NCI-H226 (cell line): ENCODE data around the gene PTPRD.
"Not testable (repeated sequence)": the region's sequence is repeated elsewhere in the genome, so short reads cannot be mapped to it uniquely, and the experiment has no call there.

Experiments used
- DNase-seq: peaks from one replicate; pipeline ENCODE4 v3.0.0-alpha.2; 2015

Gene PTPRD

DNA sequence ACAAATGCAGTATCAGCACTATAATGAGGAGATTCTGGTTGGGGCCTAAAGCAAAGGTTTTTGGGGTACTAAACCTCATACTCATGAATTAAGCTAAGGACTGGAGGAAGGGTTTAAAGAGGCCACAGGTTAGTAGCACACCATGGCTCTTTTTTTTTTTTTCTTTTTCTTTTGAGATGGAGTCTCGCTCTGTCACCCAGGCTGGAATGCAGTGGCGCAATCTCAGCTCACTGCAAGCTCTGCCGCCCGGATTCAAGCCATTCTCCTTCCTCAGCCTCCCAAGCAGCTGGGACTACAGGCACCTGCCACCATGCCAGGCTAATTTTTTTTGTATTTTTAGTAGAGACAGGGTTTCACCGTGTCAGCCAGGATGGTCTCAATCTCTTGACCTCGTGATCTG is 1515.5 kb downstream of the PTPRD start:
- DNase-seq = not testable (repeated sequence)

DNA sequence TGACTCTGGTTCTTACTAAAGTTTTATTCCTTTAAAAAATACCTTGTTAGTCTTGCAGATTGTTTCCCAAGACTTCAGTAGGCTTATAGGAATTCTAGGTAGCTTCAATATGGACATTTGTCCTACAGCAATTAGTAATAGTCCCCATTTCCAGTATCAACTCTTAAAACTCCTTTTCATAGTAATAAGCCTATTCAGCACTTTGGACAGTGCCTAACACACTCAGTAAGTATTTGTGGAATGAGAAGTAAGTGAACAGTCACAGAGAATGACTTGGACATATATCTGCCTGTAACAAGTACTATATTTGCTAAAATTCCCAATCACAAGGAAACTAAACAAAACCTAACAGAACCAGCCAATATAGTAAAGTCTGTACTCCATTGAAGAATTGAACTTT is 1521.4 kb downstream of the PTPRD start:
- no peak for DNase-seq

DNA sequence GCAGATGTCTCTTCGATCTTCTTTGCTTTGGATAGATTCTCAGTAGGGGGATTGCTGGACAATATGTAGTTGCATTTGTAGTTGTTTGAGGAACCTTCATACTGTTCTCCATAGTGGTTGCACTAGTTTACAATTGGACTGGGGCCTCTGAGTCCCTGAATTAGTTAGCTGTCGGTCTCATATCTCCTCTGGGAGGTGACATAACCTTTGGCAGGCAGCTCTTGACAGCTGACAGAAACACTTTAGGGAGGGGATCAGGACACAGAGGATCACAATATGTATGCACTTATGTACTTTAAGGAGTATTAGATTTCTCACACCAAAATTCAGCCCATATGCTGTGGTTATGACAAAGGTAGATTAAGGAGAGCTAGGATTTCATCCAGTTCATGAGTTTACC is 1533.3 kb downstream of the PTPRD start:
- DNase-seq = no peak

DNA sequence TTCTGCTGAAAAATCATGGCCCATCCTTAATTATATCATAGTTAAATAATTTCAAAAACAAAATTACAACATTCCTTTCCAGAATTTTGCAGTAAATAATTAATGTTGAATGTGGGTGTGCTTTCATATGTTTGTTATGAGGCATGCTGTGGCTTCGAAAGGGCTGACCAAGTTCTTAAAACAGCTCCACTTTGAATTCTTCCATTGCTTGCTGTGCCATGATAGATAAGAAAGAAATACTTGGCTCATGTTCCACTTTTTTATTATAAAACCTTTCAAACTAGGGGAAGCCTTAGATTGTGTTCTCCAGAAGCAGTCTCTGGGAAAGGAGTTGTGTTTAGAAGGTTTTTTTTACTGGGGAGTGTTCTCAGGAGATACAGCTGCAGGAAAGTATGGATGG is 1534.5 kb downstream of the PTPRD start:
- DNase-seq = no peak

DNA sequence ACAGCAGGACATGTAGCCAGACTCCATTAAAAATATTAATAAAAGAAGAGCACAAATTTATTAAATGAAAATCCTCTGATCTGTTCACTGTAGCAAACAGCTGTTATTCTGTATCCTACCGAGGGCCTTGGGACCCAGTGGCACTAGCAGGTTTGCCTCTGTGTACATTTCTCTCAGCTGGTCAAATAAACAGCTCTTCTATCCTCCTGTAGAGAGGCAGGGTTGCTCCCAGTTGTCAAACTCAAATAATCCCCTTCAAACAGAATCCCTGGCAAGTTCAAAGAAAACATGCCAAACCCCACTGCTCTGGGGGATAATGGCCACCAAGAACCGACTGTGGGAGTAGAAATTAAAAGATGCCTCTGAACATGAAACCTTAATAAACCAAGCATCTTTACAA is 1551.2 kb downstream of the PTPRD start:
- no peak for DNase-seq

DNA sequence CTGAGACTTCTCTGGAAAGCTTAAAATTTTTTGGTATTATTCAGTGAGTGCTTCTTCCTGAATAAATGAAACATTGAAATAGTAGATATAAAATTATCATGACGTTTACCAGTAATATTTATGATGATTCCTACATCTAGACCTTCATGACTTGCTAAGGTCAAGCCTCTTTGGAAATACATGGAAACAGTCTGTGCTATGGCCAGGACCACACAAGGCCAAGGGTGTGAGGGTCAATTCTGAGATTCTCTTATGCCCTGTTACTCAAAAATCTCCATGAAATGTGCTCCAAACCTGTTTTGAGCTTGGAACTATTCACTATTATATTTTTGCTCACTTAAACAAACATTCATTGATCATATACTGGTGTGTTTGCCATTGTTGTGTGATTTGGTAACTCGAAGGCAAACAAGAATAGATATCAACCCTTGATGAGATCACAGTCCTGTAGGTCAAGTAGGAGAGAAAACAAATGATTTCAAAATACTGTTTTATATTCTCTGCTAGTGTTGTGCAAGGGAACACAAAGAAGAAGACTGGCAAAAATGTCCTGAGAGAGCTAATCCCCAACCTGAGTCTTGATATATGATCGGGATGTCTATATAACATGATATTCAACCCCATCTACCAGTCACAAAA is 1558.3 kb downstream of the PTPRD start:
- no peak for DNase-seq

DNA sequence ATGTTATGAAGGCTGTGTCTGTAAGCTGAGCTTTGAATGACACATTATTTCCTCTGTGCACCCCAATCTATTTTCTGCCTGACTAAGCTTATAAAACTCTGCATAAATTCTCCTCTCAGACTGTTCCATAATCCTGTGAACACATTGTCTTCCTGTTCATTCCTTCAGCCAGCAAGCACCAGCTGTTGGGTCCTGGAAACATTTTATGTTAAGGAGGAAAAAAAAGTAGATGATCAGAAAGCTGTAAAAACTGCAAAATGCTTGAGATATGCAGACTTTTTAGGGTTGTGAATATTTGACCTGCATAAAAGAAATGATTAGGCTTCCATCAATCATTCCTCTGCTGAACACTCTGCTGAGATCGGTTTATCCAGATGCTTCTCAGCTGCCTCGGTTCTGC is 1567.2 kb downstream of the PTPRD start:
- DNase-seq = no peak

DNA sequence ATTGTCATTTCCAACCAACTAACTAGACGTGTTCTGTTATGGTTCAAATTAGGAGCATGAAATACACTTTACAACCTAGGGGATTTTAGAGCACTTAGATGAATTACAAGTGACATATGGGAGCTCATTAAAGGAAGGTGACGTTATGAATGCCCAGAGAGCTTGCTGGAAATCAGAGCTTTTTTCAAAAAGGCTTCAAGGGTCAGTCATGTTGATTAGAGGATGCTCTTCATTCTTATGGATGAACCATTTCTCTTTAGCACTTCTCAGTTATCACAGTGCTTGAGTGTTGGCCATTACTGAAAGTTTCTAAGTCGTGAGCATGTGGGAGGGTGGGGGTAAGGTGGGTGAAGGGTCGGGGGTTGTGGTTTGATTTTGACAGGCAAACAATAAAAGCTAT is 1567.7 kb downstream of the PTPRD start:
- DNase-seq = no peak

DNA sequence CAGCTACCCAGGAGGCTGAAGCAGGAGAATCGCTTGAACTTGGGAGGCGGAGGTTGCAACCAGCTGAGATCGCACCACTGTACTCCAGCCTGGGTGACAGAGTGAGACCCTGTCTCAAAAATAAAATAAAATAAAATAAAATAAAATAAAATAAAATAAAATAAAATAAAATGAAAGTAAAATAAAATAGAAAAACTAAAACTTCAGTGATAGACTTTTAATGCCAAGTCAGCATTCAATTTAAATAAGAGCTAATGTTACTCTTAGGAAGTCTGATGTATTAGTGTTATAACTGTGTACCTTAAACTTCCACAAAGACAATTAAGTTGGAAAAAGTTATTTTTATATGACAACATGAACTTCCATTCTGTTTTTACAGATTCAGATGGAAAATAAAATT is 1569.0 kb downstream of the PTPRD start:
- DNase-seq = not testable (repeated sequence)

DNA sequence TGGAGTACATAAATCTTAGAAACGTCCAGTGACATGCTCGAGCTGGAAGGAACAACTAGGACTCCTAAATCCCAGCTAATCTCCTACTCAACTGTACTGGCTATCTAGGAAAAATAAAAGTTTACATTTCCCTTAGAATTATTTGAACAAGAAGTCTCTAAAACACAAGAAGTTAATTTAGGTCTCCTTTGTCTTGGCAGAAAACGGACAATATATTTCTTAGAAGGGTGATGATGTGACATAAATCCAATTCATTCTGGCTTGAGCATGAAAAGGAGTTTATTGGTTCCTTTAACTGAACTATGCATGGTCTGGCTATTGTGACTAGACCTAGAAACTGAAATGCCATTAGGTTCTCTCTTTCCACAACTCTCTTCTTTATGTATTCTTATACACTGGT is 1571.0 kb downstream of the PTPRD start:
- no peak for DNase-seq

DNA sequence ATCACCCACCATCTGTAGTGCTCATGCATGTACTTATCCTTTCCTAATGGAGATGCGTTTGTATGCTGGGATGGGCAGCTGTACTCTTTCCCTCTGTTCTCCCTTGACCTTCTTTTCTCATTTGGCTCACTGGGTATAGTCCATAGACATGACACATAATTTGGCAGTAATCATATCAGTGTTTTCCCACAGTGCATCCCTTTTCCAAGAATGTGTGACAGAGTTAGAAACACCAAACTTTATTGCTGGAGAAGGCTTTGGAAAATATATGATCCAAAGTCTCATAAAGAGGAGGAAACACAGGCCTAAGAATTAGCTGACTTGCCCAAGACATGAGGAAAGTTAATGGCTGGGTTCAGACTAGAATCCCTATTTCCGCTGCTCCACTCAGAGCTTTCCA is 1579.8 kb downstream of the PTPRD start:
- no peak for DNase-seq

DNA sequence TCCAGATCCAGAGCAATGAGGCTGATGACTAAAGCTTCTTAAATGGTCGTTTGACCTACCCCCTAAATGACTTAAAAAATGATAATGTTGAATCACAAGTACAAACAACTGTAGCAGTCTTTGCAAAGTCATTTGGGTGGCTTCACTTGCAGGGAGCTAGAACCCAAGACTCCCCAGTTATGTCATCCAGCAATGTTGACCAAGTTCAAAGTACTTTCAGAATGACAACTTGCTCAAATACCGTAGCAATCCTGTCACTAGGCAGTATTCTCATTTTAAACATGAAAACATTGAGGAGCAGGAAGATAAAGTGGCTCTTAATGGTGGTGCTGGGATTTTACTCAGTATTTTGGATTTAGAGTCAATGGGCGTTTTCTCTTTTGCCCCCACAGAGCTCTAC is 1596.2 kb downstream of the PTPRD start:
- no peak for DNase-seq

DNA sequence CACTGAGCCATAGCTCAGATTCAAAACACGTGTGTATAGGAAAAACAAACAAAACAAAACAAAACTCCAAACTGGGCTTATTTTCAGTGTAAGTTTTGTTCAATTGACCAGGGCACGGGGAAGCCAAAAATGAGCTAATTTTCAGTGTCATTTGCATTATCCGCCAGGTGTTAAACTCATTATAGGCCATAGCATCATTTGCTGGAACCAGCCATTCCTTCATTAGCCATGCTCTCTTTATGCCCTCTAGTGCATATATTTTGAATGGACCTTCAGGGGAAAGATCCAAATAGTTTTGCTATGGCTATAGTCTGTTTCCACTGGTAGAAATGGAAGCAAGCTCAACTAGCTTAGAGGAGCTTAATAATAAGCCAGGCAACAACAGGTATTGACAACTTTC is 1608.0 kb downstream of the PTPRD start:
- DNase-seq = no peak

DNA sequence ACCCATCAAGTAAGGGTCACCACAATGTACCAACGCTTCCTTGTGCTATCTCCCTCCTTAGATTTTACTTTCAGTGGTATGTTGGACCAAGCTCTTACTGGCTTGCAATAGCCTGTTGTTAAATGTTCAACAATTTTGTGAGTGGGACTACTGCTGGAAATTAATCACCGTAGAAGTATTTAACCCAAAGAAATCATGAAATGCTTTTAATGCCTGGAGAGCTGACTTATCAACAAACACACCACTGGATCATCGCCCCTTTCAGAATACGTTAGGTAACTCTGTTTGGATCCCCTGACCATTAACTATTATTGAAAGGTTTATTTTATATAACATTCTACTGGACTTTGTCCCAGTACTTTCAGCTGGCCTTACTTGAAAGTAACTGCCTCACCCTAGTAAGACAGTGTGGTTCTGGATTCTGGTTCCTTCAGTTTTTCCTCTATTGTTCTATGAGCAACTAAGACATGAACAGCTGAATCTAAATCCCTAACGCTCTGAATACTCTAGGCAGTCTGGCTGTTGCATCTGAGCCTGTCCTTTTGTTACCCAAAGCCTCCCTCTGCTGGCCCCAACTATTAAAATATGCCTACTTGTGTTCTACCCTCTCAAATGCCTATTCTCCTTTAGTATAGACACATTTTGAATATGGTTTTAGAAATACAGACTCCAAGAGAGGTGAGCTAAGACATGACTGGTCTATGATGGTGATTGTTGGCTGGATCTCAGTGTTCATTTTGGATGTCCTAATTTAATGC is 1609.8 kb downstream of the PTPRD start:
- no peak for DNase-seq

DNA sequence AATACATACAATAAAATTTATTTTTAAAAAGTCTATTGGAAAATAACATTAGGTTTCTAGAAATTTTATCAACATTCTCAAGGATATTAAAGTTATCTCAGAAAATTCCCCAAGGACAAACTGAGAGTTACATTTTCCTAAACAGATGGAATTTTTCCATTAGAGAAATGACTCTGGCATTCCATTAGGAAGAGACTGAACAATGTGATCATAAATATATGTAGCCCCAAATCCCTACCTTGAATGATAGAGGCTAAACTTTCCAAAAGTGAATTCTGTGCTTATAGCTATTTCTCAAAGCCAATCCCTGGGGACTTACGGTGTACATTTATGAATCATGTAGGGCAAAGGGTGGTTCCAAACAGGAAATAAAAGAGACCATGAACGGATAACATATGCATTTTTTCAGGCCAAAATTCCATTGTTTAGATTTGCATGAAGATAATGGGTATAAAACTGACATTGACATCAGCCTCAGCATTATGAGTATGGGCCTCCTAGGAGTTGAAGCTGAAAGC is 1632.2 kb downstream of the PTPRD start:
- no peak for DNase-seq

DNA sequence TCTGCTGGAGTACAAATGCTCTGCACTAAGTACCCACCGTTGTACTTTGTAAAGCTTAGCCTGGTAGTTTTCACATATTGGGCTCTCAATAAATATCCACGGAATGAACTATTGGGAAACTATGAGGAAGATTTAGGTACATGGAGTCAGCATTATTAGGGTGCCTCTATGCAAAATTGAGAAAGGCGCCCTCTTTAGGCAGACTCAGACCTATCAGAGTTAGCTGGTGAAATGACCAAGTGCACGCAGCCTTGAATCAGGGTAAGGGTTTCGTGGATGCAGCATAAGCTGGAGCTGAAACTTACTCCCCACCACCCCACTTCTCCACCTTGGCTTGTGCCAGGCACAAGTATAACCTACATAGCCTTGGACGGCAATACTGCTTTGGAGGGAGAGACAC is 1634.5 kb downstream of the PTPRD start:
- DNase-seq = no peak

DNA sequence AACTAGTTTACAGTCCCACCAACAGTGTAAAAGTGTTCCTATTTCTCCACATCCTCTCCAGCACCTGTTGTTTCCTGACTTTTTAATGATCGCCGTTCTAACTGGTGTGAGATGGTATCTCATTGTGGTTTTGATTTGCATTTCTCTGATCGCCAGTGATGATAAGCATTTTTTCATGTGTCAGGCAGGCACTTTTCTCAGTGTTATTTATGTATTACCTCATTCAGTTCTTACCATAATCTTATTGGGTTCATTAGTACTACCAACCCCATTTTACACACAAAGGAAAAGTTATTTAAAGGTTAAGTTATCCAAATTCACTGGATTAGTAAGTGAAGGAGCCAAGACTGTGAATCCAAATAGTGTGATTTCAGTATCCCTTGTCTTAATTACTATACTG is 1644.5 kb downstream of the PTPRD start:
- DNase-seq = not testable (repeated sequence)

DNA sequence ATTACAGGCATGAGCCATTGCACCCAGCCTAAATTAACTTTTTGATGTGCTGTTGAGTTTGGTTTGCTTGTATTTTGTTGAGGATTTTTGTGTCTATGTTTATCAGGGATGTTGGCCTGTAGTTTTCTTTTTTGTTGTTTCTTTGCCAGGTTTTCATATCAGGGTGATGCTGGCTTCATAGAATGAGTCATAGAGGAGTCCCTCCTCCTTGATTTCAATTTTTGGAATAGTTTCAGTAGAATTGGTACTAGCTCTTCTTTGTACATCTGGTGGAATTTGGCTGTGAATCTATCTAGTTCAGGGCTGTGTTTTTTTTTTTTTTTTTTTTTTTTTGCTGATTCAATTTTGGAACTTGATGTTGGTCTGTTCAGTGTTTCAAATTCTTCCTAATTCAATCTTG is 1648.9 kb downstream of the PTPRD start:
- no peak for DNase-seq

DNA sequence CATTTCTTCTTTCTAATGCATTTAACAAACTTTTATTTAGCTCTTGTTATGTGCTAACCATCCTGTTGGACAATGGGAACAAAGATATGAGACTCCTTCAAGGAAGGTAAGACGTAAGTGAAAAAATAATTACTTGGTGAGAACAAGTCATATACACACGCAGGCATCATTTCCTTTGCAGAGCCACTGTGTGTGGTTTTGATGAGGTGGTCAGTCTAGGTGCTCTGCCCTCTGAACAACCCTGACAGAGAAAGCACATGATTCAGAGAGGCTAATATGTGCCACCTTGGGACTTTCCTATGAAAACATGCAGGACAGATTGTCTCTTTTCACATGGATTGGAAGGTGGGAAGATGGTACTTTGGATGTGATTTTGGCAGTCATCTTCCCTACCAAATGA is 1650.7 kb downstream of the PTPRD start:
- DNase-seq = no peak

DNA sequence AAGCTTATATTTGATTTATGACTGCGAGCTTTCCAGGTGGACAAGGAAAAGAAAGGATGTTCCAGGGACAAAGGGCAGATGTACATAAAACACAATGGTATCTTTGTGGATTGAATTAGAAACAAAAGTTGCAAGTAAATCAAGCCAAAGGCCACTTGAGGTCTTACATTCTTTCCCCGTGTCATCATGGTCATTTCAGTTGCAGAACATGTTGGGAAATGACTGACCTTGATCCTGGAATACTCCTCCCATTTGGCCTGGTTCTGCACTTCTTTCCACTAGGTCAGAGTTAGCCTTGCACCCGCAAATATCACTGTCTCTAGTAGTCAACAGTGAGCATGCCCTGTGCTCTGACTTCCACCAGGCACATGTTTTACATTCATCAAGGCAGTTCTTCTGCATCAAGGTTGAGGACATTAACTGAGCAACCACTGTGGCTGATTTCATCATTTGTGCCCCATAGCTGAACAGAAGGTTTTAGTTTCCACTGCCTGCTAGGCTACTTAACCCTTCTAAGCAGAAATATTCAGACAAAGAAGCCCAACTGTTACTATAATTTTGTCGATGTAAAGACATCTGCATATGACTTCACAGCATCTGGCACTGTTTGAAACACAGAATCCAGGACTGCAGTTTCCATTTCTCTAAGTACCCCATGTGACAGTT is 1651.5 kb downstream of the PTPRD start:
- DNase-seq = no peak

DNA sequence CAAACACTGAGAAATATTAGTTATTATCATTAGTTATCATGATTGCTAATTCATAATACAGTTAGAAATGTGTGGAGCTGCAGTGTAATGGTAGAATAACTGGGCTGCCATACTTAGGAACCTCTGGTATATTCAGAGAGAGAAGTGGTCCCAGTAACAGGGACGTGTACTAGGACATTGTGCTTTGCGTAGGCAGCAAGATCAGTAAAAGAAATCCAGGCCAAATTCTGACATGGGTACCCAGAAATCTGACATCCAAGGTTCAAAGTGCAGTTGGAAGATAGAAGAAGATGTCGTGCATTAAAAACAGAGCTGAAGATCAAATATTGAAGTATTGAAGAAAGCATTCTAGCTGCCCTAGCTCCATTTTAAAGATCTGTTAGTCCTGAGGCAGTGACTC is 1652.5 kb downstream of the PTPRD start:
- DNase-seq = no peak

DNA sequence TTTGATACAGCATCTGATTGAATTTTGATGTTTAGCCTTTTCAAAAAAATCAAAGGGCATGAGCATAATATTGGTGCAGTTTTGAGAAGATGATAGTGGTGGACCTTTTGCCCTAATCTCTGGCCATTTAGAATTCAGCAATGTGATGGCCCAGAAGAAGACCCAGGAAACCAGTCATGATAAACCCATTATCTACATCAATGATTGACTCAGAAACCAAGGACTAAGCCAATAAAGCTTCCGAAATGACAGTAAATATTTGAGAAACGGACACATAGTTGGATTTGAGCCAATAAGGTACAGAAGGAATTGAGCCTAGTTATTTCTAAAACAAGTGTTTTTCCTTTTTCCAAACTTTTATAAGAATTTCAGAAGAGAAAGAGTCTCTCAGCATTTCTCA is 1654.4 kb downstream of the PTPRD start:
- no peak for DNase-seq

DNA sequence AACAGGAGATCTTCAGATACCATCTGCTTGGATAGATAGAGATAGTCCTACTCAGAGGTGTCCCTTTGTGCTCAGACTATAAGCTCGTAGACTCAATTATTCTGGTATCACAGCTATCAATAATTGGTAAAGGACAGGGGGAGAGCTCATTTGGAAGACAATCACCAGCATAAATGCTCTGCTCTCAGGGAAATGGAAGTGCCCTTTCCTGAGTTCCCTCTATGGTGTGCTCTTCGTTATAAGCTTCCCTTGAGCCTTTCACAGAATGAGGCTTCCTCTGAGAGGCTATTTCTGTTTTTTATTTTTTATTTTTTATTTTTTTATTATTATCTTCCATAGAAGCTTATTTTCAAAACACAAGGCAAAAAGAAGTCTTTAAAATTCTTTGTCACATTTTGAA is 1657.5 kb downstream of the PTPRD start:
- DNase-seq = no peak

DNA sequence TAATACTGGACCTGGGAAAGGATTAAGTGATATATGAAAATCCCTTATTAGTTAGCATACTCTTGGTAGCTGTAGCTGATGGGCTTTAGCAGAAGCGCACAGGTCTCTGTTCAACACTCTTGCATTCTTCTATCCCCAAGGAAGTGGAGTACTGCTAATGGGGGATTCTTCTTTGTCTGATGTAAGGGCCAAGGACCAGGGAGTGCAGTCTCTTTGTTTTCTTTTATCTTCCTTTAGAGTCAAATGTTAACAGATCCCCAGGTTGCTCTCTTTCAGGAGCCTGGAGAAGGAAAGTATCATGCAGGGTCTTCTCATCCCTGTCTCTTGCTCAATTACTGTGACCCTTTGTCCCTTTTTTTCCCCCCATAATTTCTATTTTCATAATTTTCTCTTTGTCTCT is 1666.3 kb downstream of the PTPRD start:
- no peak for DNase-seq
